Stimulated activated CD4-positive, alpha-beta T cell treated with anti-CD3 and anti-CD28 coated beads, Interleukin-1b, Interleukin-23, amount 100 ng/mL, for 48 hours (primary cell): Measurements from ENCODE around the gene XPO6.
"Not testable (repeated sequence)": the region's sequence is repeated elsewhere in the genome, so short reads cannot be mapped to it uniquely, and the experiment has no call there.

Experiments
- DNase-seq: peaks from one replicate; pipeline ENCODE4 v3.0.0-alpha.2; 2020

The XPO6 gene, protein sequence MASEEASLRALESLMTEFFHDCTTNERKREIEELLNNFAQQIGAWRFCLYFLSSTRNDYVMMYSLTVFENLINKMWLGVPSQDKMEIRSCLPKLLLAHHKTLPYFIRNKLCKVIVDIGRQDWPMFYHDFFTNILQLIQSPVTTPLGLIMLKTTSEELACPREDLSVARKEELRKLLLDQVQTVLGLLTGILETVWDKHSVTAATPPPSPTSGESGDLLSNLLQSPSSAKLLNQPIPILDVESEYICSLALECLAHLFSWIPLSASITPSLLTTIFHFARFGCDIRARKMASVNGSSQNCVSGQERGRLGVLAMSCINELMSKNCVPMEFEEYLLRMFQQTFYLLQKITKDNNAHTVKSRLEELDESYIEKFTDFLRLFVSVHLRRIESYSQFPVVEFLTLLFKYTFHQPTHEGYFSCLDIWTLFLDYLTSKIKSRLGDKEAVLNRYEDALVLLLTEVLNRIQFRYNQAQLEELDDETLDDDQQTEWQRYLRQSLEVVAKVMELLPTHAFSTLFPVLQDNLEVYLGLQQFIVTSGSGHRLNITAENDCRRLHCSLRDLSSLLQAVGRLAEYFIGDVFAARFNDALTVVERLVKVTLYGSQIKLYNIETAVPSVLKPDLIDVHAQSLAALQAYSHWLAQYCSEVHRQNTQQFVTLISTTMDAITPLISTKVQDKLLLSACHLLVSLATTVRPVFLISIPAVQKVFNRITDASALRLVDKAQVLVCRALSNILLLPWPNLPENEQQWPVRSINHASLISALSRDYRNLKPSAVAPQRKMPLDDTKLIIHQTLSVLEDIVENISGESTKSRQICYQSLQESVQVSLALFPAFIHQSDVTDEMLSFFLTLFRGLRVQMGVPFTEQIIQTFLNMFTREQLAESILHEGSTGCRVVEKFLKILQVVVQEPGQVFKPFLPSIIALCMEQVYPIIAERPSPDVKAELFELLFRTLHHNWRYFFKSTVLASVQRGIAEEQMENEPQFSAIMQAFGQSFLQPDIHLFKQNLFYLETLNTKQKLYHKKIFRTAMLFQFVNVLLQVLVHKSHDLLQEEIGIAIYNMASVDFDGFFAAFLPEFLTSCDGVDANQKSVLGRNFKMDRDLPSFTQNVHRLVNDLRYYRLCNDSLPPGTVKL

GRCh38 chr16:28211758-28212531, at the start of gene XPO6:
TSS of gene XPO6 (minus strand) at chr16:28211965. CDS start at chr16:28211368, 597 bp downstream.
- DNase-seq, result peak; percentile 98

GRCh38 chr16:28260193-28260592, 48.4 kb upstream of the XPO6 start:
- no peak for DNase-seq

- DNase-seq, result no peak
Measured at GRCh38 chr16:28259781-28260150, 48.0 kb upstream of the XPO6 start.

DNA sequence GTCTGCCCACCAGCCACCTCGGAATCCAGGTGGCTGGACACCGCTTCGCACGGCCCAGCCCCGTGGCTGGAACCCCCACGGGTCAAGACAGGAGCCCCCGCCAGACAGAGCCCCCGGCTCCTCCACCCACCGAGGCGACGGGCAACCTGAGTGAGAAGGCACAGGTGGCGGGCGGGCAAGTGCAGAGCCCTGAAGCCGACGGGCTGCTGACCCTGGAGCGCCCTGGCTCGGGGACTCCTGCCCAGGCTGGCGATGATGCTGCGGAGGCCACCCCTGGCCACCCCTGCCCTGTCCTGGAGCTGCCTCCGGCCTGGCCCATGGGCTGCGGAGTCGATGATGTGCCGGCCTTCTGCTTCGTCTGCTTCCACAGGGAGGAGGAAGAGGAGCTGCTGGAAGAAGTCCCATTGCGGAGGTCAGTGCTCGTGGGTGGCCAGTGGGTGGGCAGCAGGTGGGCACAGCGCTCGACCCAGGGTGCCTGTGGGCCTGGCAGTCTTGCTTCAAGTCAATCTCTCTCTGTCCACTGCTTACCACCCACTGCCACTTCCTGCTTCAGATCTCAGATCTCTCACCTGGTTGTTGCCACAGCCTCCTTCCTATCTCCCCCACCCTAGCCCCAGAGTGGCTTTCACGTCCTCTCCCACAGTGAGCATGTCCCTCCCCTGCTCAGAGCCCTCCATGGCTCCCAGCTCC, 47.5 kb upstream of the XPO6 start:
- no peak for DNase-seq

DNA sequence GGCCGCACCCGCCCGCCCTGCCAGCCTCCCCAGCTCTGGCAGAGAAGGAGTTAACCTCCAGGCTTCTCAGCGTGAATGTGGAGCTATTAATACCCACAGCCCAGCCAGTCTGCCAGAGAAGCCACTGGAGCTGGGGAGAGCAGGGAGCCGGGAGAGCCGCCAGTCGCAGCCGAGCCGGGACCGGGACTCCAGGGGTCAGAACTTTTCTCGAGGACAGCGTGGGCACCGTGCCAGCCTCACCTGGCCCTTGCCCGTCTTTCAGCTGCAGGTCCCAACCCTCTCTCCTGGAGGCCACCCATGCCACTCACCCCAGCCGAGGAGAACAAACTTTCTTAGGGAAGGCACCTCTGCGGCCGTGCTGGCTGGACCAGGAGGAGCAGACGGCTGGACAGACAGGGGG, 46.8 kb upstream of the XPO6 start:
- DNase-seq, result no peak

GRCh38 chr16:28257256-28257655, 45.5 kb upstream of the XPO6 start:
- DNase-seq, result no peak

DNA sequence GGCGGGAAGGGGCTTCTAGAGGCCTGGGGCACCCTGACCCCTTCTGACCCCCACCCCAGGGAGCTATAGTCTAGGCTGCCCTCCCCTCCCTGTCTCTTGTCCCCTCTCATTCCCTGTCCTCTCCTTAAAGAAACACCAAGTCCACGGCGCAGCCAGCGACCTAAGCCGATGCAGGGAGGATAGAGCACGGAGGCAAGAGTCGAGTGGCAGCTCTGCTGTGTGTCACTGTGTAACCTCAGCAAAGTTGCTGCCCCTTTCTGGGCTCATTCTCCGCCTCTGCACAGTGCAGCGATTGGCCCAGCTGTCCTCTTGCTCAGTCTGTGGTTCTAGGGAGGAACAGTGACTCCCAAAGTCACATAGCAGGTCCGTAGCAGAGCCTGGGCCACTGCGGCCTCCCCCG, 44.1 kb upstream of the XPO6 start:
- DNase-seq, result no peak

DNA sequence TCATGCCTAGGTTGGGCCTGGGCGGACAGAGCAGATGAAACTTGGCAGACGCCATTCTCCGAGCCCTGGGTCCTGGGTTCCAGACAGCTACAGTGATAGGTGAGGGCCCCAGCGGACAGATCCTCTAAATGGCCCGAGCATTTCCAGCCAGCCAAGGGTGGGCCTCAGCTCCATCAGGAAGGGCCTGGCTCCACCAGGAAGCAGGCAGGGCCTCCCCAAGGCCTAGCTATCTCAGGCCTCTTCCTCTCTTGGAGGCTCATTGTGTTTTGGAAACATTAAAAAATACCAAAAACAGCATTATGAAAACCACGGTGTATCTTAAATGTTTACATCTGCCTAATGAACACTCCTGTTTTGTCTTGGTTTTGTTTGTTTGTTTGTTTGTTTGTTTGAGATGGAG, 42.4 kb upstream of the XPO6 start:
- DNase-seq, result no peak

GRCh38 chr16:28250999-28251398, 39.2 kb upstream of the XPO6 start:
- DNase-seq, result no peak

- not testable (repeated sequence) for DNase-seq
Measured at GRCh38 chr16:28249483-28249882, 37.7 kb upstream of the XPO6 start.

DNA sequence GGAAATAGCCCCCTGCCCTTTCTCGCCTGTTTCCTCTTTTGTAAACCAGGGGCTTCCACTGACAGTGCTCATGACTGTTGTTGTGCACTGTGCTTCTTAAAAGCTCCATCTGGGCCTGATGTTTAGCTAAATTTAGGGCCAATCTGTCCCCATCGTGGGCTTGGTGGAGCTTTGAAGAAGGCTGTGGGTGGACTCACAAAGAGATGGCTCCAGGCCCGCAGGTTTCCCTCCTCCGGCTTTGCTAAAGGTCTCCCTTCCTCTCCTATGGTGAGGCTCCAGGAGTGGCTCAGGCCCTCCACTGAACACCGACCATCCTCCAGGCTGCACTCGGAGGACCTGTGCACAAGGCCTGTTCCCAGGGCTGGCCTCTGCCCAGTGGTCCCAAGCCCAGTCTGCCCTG, 30.2 kb upstream of the XPO6 start:
- no peak for DNase-seq

- DNase-seq, result no peak
Measured at GRCh38 chr16:28237754-28238357, 26.1 kb upstream of the XPO6 start.

DNA sequence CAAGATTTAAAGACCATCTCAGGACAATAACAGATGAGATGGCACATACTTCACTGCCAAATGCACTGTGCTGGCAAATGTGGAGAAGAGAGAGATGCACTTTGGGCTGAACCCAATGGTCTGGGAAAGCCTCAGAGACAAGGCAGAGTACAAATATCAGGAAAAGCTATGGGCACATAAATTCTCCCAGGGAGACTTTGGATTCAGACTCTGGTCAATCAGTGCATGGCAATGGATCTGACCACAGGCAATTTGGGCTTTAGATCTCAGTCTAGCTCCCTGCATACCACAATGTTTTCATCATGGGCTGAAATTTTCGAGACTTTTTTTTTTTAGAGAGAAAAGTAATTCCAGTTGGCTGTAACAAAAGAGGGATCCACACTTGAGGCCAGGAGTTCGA, 20.0 kb upstream of the XPO6 start:
- no peak for DNase-seq

- DNase-seq, result not testable (repeated sequence)
Measured at GRCh38 chr16:28223909-28224308, 12.1 kb upstream of the XPO6 start.

DNA sequence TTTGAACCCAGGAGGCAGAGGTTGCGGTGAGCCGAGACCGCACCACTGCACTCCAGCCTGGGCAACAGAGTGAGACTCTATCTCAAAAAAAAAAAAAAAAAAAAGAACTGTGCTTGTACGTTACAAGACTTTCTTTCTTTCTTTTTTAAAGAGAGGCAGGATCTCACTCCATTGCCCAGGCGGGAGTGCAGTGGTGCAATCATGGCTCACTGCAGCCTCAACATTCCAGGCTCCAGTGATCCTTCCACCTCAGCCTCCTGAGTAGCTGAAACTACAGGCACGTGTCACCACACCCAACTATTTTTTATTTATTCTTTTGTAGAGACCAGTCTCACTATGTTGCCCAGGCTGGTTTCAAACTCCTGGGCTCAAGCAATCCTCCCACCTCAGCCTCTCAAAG, 8.0 kb upstream of the XPO6 start:
- DNase-seq, result not testable (repeated sequence)

DNA sequence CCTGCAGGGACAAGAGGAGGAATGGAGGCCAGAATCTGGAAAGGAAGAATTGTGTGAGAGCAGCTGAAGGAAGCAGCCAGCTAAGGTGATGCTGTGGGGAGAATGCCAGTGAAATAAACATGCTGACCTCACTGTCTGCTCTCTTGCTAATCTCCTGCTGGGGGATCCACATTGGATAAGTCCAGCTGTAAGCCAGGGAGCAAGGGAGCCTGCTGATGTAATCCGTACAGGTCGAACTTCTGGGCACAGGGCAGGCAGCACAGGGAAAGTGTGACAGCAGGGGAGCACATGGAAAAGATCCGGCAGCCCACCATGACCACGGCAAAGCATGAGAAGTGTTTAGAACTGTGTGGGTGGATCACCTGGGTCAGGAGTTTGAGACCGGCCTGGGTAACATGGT, 7.5 kb upstream of the XPO6 start:
- no peak for DNase-seq

DNA sequence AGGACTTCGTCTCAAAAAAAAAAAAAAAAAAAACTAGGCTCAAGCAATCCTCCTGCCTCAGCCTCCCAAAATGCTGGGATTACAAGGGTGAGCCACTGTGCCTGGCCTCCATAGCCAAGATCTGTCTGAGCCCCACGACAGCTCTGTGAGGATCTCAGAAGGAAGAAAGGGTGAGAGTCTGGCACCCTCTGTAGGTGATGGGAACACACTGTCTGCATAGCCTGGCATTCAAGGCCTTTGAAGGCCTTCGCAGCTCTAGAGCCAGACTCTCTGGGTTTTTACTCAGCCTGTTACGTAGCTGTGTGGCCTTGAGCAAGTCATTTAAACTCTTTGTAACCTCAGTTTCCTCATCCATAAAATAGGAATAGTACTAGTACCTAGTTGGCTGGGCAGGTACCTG, 6.3 kb upstream of the XPO6 start:
- peak; percentile 64 for DNase-seq

DNA sequence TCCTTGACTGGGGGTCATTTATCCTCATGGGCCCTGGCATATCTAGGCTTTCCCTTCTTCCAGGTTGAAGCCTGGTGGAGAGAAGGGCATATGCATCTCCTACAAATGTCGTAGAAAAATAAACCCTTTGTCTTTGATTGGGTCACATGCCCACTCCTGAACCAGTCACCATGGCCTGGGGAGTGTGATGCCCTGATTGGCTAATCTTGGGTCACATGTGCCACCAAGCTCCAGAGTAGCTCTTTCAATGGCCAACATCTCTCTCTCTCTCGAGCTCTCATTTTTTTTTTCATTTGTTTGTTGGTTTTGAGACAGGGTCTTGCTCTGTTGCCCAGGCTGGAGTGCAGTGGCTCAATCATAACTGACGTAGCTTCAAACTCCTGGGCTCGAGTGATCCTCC, 5.6 kb upstream of the XPO6 start:
- DNase-seq, result no peak

DNA sequence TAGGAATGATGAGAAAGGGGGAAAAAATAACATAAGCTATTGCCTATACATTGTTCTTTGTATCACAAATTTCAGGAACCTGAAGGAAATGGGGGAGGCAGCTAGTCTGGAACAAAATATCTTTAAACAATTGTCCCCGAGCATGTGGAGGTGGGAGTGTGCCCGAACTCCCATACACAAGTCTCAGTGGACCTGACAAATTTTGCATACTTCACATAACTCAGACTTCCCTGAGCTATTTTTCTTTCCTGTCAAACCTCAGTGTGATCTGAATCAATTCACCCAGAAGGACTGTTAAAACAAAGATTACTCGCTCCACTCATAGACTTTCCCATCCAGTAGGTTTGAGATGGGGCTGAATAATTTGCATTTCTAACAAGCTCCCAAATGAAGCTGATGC, 1.6 kb upstream of the XPO6 start:
- no peak for DNase-seq

DNA sequence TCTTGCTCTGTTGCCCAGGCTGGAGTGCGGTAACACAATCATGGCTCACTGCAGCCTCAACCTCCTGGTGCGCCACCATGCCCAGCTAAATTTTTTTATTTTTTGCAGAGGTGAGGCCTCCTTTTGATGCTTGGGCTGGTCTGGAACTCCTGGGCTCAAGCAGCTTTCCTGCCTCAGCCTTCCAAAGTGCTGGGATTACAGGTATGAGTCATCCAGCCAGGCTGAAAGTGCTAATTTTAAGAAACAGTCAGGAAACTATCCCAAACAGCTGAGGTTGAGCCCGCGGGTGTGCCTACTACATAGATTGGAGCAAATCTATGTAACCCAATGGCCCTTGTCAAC, 738 bp upstream of the XPO6 start:
- no peak for DNase-seq

GRCh38 chr16:28210979-28211588, 681 bp downstream of the XPO6 start:
- DNase-seq, result peak; percentile 81
